ENCODE measurements around the gene TMEM132D.

- TF ChIP-seq CTCF (IDR thresholded peaks at IDR 0.05), result no peak
- TF ChIP-seq EZH2 (IDR thresholded peaks at IDR 0.05), result no peak
- no peak for TF ChIP-seq EZH2phosphoT487 (IDR thresholded peaks at IDR 0.05)
These were observed 75.9 kb downstream of the TMEM132D start for GRCh38 chr12:129827866-129828384.
